NCI-H2196 treated with DMSO at 0.1 percent for 48 hours (cell line): ENCODE measurements around the gene CREB3L2.
"Not testable (repeated sequence)": the region's sequence is repeated elsewhere in the genome, so short reads cannot be mapped to it uniquely, and the experiment has no call there.

Source experiments
- DNase-seq: peaks from one replicate; lab custom pipeline; 2025; ENCODE audit not compliant: unreplicated experiment; lab: John Stamatoyannopoulos, UW

Gene CREB3L2

GRCh38 chr7:137970253-137970975 lies 31.5 kb downstream of the CREB3L2 start:
- no peak for DNase-seq

GRCh38 chr7:137969828-137970227 lies 32.1 kb downstream of the CREB3L2 start:
- no peak for DNase-seq

GRCh38 chr7:137968890-137969289 lies 33.0 kb downstream of the CREB3L2 start:
- no peak for DNase-seq

- not testable (repeated sequence) for DNase-seq
These were observed 33.5 kb downstream of the CREB3L2 start for GRCh38 chr7:137968339-137968738.

GRCh38 chr7:137967143-137968018 lies 34.5 kb downstream of the CREB3L2 start:
- DNase-seq, result no peak

- DNase-seq, result no peak
These were observed 35.2 kb downstream of the CREB3L2 start for GRCh38 chr7:137966641-137967142.

GRCh38 chr7:137965942-137966640 lies 35.8 kb downstream of the CREB3L2 start:
- DNase-seq, result no peak

- DNase-seq, result no peak
These were observed 36.9 kb downstream of the CREB3L2 start for GRCh38 chr7:137964824-137965545.

- no peak for DNase-seq
These were observed 38.9 kb downstream of the CREB3L2 start for GRCh38 chr7:137962875-137963507.

GRCh38 chr7:137962491-137962874 lies 39.4 kb downstream of the CREB3L2 start:
- no peak for DNase-seq

GRCh38 chr7:137961200-137962177 lies 40.4 kb downstream of the CREB3L2 start:
- DNase-seq, result no peak

GRCh38 chr7:137960020-137960419 lies 41.9 kb downstream of the CREB3L2 start:
- no peak for DNase-seq

- no peak for DNase-seq
These were observed 43.1 kb downstream of the CREB3L2 start for GRCh38 chr7:137958470-137959431.

- DNase-seq, result no peak
These were observed 44.0 kb downstream of the CREB3L2 start for GRCh38 chr7:137957887-137958286.

GRCh38 chr7:137956591-137956990 lies 45.3 kb downstream of the CREB3L2 start:
- DNase-seq, result no peak

GRCh38 chr7:137956183-137956582 lies 45.7 kb downstream of the CREB3L2 start:
- no peak for DNase-seq

- no peak for DNase-seq
These were observed 47.3 kb downstream of the CREB3L2 start for GRCh38 chr7:137954614-137955013.
